Right lobe of liver (tissue), 6 donors: ENCODE measurements around the gene SPSB2. TPM values are rescaled to one million over a fixed set of nuclear protein-coding genes. Genes with fewer than 3 reads are reported as not detected.

Source experiments
- ATAC-seq, 4 donors: fragments of 200-7000 bp; cut with Tn5 transposase; one replicate each; pipeline ENCODE4 v1.9.1; 2020; ENCODE audit warnings: mild to moderate bottlenecking in 4 of 4, moderate library complexity in 4 of 4
- DNase-seq, 3 donors: peaks; one replicate each; pipeline ENCODE4 v3.0.0-alpha.2; 2020
- H3K27ac ChIP-seq, 3 donors: fragments of 200-600 bp; one replicate each; pipeline ENCODE4 v1.8.0; 2022
- H3K27me3 ChIP-seq, 2 donors: fragments of 200-600 bp; one replicate each; pipeline ENCODE4 v1.8.0; 2022
- H3K36me3 ChIP-seq, 4 donors: fragments of 200-600 bp; sonication (generic) in 1 of 4; one replicate each; pipeline versions ENCODE4 v1.5.1 to v1.8.0; 2017 to 2022; ENCODE audit warnings: control low read depth in 1 of 4
- H3K4me1 ChIP-seq, 4 donors: fragments of 200-600 bp; sonication (generic) in 1 of 4; one replicate each; pipeline versions ENCODE4 v1.5.1 to v1.8.0; 2017 to 2022; ENCODE audit warnings: control low read depth in 1 of 4
- H3K4me3 ChIP-seq, 3 donors: fragments of 200-600 bp; one replicate each; pipeline ENCODE4 v1.8.0; 2022
- H3K9me3 ChIP-seq, 4 donors: fragments of 200-600 bp; sonication (generic) in 1 of 4; one replicate each; pipeline versions ENCODE4 v1.5.1 to v1.8.0; 2017 to 2022; ENCODE audit warnings: control low read depth in 1 of 4
- CTCF ChIP-seq, 4 donors: fragments of 200-600 bp in 3 of 4; fragments of 450-650 bp in 1 of 4; IDR thresholded peaks; one replicate each; pipeline versions ENCODE4 v1.5.1 to v1.8.0; 2016 to 2022; ENCODE audit warnings: antibody characterized with exemption in 4 of 4, mild to moderate bottlenecking in 2 of 4
- POLR2A ChIP-seq: fragments of 450-650 bp; IDR thresholded peaks from one replicate; pipeline ENCODE4 v1.6.1; 2017; ENCODE audit warnings: antibody characterized with exemption, mild to moderate bottlenecking
- WGBS: methylation state at CpG from one replicate; pipeline ENCODE4 v1.1.6; 2018; ENCODE audit warnings: low coverage, low lambda C conversion rate; ENCODE audit not compliant: insufficient coverage; ENCODE audit errors: missing lambda C conversion rate; 5-methylcytosine and 5-hydroxymethylcytosine counted together
- intact Hi-C, 2 donors: fragments of 100-400 bp; cut with DNase I; formaldehyde crosslinking; loops; one replicate each; pipeline versions ENCODE4 v1.11.2 to v1.14.1; 2022
- total RNA-seq, 6 experiments: library from RNA; depleted of rRNA in 2 of 6; stranded (reverse); fragments of >200 nt in 2 of 6; fragmentation: NEBNext Ultra II Directional in 3 of 6; extraction: Animal tissue kit (Norgen Biotek cat#: 25700) in 3 of 6; gene quantifications; one replicate each; pipeline versions ENCODE4 v1.1.0 to v1.2.4, GENCODE V29; 2016 to 2023
- donor health status: DM: no; HTN: yes; CAD: no.
- donor health status: DM: no; HTN: no; CAD: no.
- donor health status: DM: no; HTN: no; CAD: no.
- donor health status: DM: no; HTN: yes; CAD: no.
- donor health status: DM: no; HTN: yes; CAD: no.

Gene SPSB2
- total RNA-seq, 6 experiments from 2014 or later = 1.7 to 5.3 (median 3.6) TPM

GRCh38 chr12:6863586-6864321 lies 9.3 kb downstream of the SPSB2 start:
- ATAC-seq = no peak
- Histone ChIP-seq H3K27ac (no peak overlapping the region), H3K9me3 (no peaks in the 10 kb centered on the region), H3K4me1 (peaks cover 0 to 12% (median 5%) of the 10 kb centered on the region in 4 donors), H3K36me3 (peaks cover 0 to 39% (median 19%) of the 10 kb centered on the region in 4 donors), H3K4me3 (no peak overlapping the region), H3K27me3 (no peaks in the 10 kb centered on the region)
- TF ChIP-seq CTCF (IDR thresholded peaks at IDR 0.05) (no peak), POLR2A (no peak)
- intact Hi-C loops = no loop called here
- 94% methylated on average over 5 of the region's 16 CpGs for WGBS
- DNase-seq = peak in 2 of 3 donors; percentile 15 to 50

GRCh38 chr12:6863033-6863432 lies 10.1 kb downstream of the SPSB2 start:
- DNase-seq = peak in 1 of 3 donors; percentile 20

GRCh38 chr12:6861391-6861790 lies 11.7 kb downstream of the SPSB2 start:
- H3K27ac ChIP-seq = no peak overlapping the region
- peaks cover 0 to under 1% (median 0%) of the 10 kb centered on the region in 4 donors for H3K4me1 ChIP-seq
- intact Hi-C loops = no loop called here
- ATAC-seq (no peak), DNase-seq (peak in 1 of 3 donors; percentile 13)
- H3K27me3 ChIP-seq = no peaks in the 10 kb centered on the region
- H3K9me3 ChIP-seq = no peaks in the 10 kb centered on the region
- WGBS = no CpG with 5 or more reads among the region's 9 CpGs
- TF ChIP-seq CTCF (IDR thresholded peaks at IDR 0.05) = no peak
- no peak for TF ChIP-seq POLR2A
- H3K4me3 ChIP-seq = no peak overlapping the region
- peaks cover 0 to 63% (median 31%) of the 10 kb centered on the region in 4 donors for H3K36me3 ChIP-seq

More at GRCh38 chr12:6863033-6863432, 10.1 kb downstream of the SPSB2 start:
- H3K36me3 ChIP-seq = peaks cover 0 to 46% (median 23%) of the 10 kb centered on the region in 4 donors
- intact Hi-C loops = no loop called here
- H3K9me3 ChIP-seq = no peaks in the 10 kb centered on the region
- 97% methylated on average over 5 of the region's 11 CpGs for WGBS
- H3K27ac ChIP-seq = no peak overlapping the region
- peaks cover 0 to 6% (median 3%) of the 10 kb centered on the region in 4 donors for H3K4me1 ChIP-seq
- TF ChIP-seq CTCF (IDR thresholded peaks at IDR 0.05) (no peak), POLR2A (no peak)
- ATAC-seq = no peak
- H3K4me3 ChIP-seq = no peak overlapping the region
- no peaks in the 10 kb centered on the region for H3K27me3 ChIP-seq

- Histone ChIP-seq H3K9me3 (no peaks in the 10 kb centered on the region), H3K4me1 (no peaks in the 10 kb centered on the region), H3K4me3 (no peak overlapping the region), H3K27ac (no peak overlapping the region), H3K36me3 (peaks cover 0 to 67% (median 31%) of the 10 kb centered on the region in 4 donors), H3K27me3 (no peaks in the 10 kb centered on the region)
- DNase-seq = peak in 1 of 3 donors; percentile 14
- ATAC-seq = no peak
- 67% methylated on average over 1 of the region's 7 CpGs for WGBS
- TF ChIP-seq CTCF (IDR thresholded peaks at IDR 0.05) (no peak), POLR2A (no peak)
- intact Hi-C loops = no loop called here
These were observed 12.2 kb downstream of the SPSB2 start for GRCh38 chr12:6860942-6861341.
